ENCODE results near the gene STAC. TPM values are rescaled to one million over a fixed set of nuclear protein-coding genes. Genes with fewer than 3 reads are reported as not detected.

The STAC gene
- total and polyA plus RNA-seq, 7 experiments from 2014 or later = 0.22 TPM; not detected in 6

- no peaks in the 10 kb centered on the region for H3K36me3 Mint-ChIP-seq
- no peaks in the 10 kb centered on the region for H3K27me3 ChIP-seq (ENCODE audit: control insufficient read depth in 2 of 2, insufficient read depth in 2 of 2, low read length in 2 of 2)
- H3K4me3 ChIP-seq (ENCODE audit: low read length) = no peak overlapping the region
- DNase-seq (no peak), ATAC-seq (no peak)
- no peaks in the 10 kb centered on the region for H3K36me3 ChIP-seq (ENCODE audit: control insufficient read depth in 2 of 3, insufficient read depth in 3 of 3, low read length in 3 of 3)
- no peaks in the 10 kb centered on the region for H3K9me3 ChIP-seq (ENCODE audit: control insufficient read depth in 2 of 3, low read length in 3 of 3)
- no peaks in the 10 kb centered on the region for H3K4me1 Mint-ChIP-seq
- no peak overlapping the region for H3K27ac Mint-ChIP-seq
- H3K4me3 Mint-ChIP-seq = no peak overlapping the region
- H3K9me3 Mint-ChIP-seq = peaks cover 0 to 18% (median 2%) of the 10 kb centered on the region in 11 donors
- ChIA-PET POLR2A (no interaction called here), CTCF (no interaction called here)
- peaks cover 0 to 5% (median 0%) of the 10 kb centered on the region in 5 donors for H3K27me3 Mint-ChIP-seq
- no peaks in the 10 kb centered on the region for H3K4me1 ChIP-seq (ENCODE audit: control insufficient read depth in 2 of 2, insufficient read depth in 2 of 2, low read length in 2 of 2)
- intact Hi-C loops (cut with micrococcal nuclease) = no loop called here
- no peak overlapping the region for H3K27ac ChIP-seq (ENCODE audit: low read depth, low read length)
These were observed 125.1 kb downstream of the STAC start for GRCh38 chr3:36505393-36505792.

DNA sequence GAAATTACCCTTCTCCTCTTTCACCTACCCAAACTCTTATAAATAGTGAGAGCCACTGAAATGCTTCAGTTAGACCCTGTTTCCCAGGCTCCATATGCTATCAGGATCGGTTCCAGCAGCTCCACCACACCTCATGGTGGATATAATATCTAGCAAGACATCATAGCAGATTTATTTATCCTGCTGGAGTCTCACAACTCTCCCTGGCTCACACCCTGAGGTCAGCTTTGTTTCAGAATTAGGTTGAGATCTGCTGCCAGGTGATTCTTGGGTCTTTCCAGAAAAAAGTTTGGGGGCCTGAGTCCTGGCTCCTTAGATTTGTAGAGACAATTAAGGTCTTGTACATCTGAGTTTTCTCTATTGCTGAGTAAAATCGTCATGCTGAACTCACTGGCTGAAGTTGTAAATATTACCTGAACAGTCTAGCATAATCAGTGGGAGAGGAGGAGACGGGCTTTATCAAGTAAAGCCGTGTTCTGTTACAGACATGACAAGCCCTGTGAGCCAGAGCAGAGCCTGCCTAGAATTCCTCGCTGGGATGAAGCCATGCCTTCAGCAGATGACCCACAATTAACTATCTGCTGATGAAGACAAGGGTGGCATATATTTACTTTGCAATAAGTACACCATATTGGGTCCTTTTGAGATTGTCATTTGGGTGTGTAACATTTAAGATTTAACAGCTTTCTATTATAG is 131.6 kb downstream of the STAC start:
- Histone ChIP-seq H3K4me3 (ENCODE audit: low read length) (no peak overlapping the region), H3K4me1 (ENCODE audit: control insufficient read depth in 2 of 2, insufficient read depth in 2 of 2, low read length in 2 of 2) (no peaks in the 10 kb centered on the region), H3K27me3 (ENCODE audit: control insufficient read depth in 2 of 2, insufficient read depth in 2 of 2, low read length in 2 of 2) (no peaks in the 10 kb centered on the region), H3K9me3 (ENCODE audit: control insufficient read depth in 2 of 3, low read length in 3 of 3) (no peaks in the 10 kb centered on the region), H3K36me3 (ENCODE audit: control insufficient read depth in 2 of 3, insufficient read depth in 3 of 3, low read length in 3 of 3) (no peaks in the 10 kb centered on the region), H3K27ac (ENCODE audit: low read depth, low read length) (no peak overlapping the region)
- H3K27ac Mint-ChIP-seq = no peak overlapping the region
- peaks cover 0 to 11% (median 2%) of the 10 kb centered on the region in 5 donors for H3K27me3 Mint-ChIP-seq
- DNase-seq (no peak), ATAC-seq (no peak)
- no peak overlapping the region for H3K4me3 Mint-ChIP-seq
- H3K9me3 Mint-ChIP-seq = peaks cover 0 to 28% (median 4%) of the 10 kb centered on the region in 11 donors
- POLR2A ChIA-PET = no interaction called here
- peaks cover 0 to 4% (median 0%) of the 10 kb centered on the region in 5 donors for H3K36me3 Mint-ChIP-seq
- CTCF ChIA-PET = interaction anchor here (0.9 kb wide), 1 partner anchor 192 kb away, joined by 3 read pairs; no protein-coding TSS in a partner anchor
- H3K4me1 Mint-ChIP-seq = no peaks in the 10 kb centered on the region
- intact Hi-C loops (cut with micrococcal nuclease) = no loop called here

GRCh38 chr3:36512555-36512954 is 132.3 kb downstream of the STAC start:
- peaks cover 0 to 4% (median 0%) of the 10 kb centered on the region in 5 donors for H3K36me3 Mint-ChIP-seq
- no peaks in the 10 kb centered on the region for H3K4me1 Mint-ChIP-seq
- H3K4me3 ChIP-seq (ENCODE audit: low read length) = no peak overlapping the region
- DNase-seq = no peak
- no peak overlapping the region for H3K27ac ChIP-seq (ENCODE audit: low read depth, low read length)
- CTCF ChIA-PET = interaction anchor here (0.9 kb wide), 1 partner anchor 192 kb away, joined by 3 read pairs; no protein-coding TSS in a partner anchor
- H3K27me3 ChIP-seq (ENCODE audit: control insufficient read depth in 2 of 2, insufficient read depth in 2 of 2, low read length in 2 of 2) = no peaks in the 10 kb centered on the region
- no peaks in the 10 kb centered on the region for H3K36me3 ChIP-seq (ENCODE audit: control insufficient read depth in 2 of 3, insufficient read depth in 3 of 3, low read length in 3 of 3)
- H3K9me3 Mint-ChIP-seq = peaks cover 0 to 28% (median 4%) of the 10 kb centered on the region in 11 donors
- no peak for ATAC-seq
- no peak overlapping the region for H3K27ac Mint-ChIP-seq
- H3K27me3 Mint-ChIP-seq = peaks cover 0 to 11% (median 2%) of the 10 kb centered on the region in 5 donors
- H3K9me3 ChIP-seq (ENCODE audit: control insufficient read depth in 2 of 3, low read length in 3 of 3) = no peaks in the 10 kb centered on the region
- H3K4me3 Mint-ChIP-seq = no peak overlapping the region
- H3K4me1 ChIP-seq (ENCODE audit: control insufficient read depth in 2 of 2, insufficient read depth in 2 of 2, low read length in 2 of 2) = no peaks in the 10 kb centered on the region
- intact Hi-C loops (cut with micrococcal nuclease) = no loop called here
- POLR2A ChIA-PET = no interaction called here

DNA sequence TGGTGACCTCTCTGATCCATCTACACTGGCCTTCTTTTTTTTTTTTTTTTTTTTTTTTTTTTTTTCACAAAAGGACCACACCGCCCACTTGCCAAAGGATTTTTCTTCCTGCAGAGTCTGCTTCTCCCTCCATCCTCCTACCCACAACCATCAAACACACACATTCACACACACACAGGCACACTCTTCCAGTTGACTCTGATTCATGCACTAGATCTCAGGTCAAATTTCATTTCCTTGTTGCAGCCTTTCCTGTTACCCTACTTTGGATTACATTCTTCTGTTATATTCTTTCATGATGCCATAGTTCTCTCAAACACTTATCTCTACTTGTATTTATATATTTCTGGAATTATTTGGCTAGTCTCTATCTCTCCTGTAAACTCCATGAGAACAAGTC is 133.9 kb downstream of the STAC start:
- Histone ChIP-seq H3K27ac (ENCODE audit: low read depth, low read length) (no peak overlapping the region), H3K9me3 (ENCODE audit: control insufficient read depth in 2 of 3, low read length in 3 of 3) (no peaks in the 10 kb centered on the region), H3K27me3 (ENCODE audit: control insufficient read depth in 2 of 2, insufficient read depth in 2 of 2, low read length in 2 of 2) (no peaks in the 10 kb centered on the region), H3K4me3 (ENCODE audit: low read length) (no peak overlapping the region), H3K36me3 (ENCODE audit: control insufficient read depth in 2 of 3, insufficient read depth in 3 of 3, low read length in 3 of 3) (no peaks in the 10 kb centered on the region), H3K4me1 (ENCODE audit: control insufficient read depth in 2 of 2, insufficient read depth in 2 of 2, low read length in 2 of 2) (no peaks in the 10 kb centered on the region)
- DNase-seq = no peak
- ChIA-PET CTCF (no interaction called here), POLR2A (no interaction called here)
- Mint-ChIP-seq H3K36me3 (peaks cover 0 to 4% (median 0%) of the 10 kb centered on the region in 5 donors), H3K4me1 (no peaks in the 10 kb centered on the region), H3K4me3 (no peak overlapping the region), H3K27ac (no peak overlapping the region), H3K27me3 (peaks cover 0 to 11% (median 2%) of the 10 kb centered on the region in 5 donors), H3K9me3 (peaks cover 0 to 19% (median 1%) of the 10 kb centered on the region in 11 donors)
- intact Hi-C loops (cut with micrococcal nuclease) = no loop called here
- no peak for ATAC-seq

GRCh38 chr3:36519682-36520081 is 139.4 kb downstream of the STAC start:
- no peak for ATAC-seq
- Mint-ChIP-seq H3K4me3 (no peak overlapping the region), H3K4me1 (no peaks in the 10 kb centered on the region), H3K9me3 (peaks cover 0 to 6% (median 0%) of the 10 kb centered on the region in 11 donors), H3K27ac (no peak overlapping the region), H3K36me3 (no peaks in the 10 kb centered on the region), H3K27me3 (peaks cover 0 to 11% (median 0%) of the 10 kb centered on the region in 5 donors)
- H3K4me1 ChIP-seq (ENCODE audit: control insufficient read depth in 2 of 2, insufficient read depth in 2 of 2, low read length in 2 of 2) = no peaks in the 10 kb centered on the region
- no peak for DNase-seq
- no peak overlapping the region for H3K4me3 ChIP-seq (ENCODE audit: low read length)
- intact Hi-C loops (cut with micrococcal nuclease) = no loop called here
- H3K36me3 ChIP-seq (ENCODE audit: control insufficient read depth in 2 of 3, insufficient read depth in 3 of 3, low read length in 3 of 3) = no peaks in the 10 kb centered on the region
- no peaks in the 10 kb centered on the region for H3K27me3 ChIP-seq (ENCODE audit: control insufficient read depth in 2 of 2, insufficient read depth in 2 of 2, low read length in 2 of 2)
- POLR2A ChIA-PET = no interaction called here
- CTCF ChIA-PET = no interaction called here
- no peaks in the 10 kb centered on the region for H3K9me3 ChIP-seq (ENCODE audit: control insufficient read depth in 2 of 3, low read length in 3 of 3)
- no peak overlapping the region for H3K27ac ChIP-seq (ENCODE audit: low read depth, low read length)

DNA sequence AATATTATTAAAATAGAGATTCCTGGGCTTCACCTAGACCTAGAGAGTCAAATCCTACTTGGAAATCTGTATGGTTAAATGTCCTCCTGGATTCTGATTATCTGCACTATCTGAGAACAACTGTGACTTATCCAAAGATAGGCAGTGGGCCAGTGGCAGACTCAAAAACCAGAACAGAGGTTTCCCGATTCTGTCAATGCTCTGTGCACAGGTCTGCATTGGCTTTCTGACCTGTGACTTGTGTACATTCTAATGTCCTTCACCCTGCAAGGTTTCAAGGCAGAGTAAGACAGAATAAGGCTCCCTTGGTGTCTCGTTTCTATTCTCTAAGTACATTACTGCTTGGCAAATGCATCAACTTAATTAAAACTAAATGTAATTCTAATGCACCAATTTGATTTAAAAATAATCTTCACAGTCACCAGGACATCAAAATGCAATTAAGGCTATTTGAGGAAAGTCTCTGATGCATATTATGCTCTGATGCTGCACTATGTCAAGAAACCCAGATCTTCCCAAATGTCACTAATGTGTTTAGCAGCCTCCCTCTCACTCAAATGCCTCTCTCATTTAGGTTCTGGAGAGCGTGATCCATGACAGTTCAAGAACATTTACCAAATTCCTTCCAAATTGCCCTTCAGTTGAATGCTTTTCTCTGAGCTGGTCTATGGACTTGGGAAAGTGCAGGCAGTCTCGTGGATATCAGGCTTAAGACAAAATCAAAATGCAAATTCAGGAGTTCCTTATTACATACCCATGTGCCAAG is 140.1 kb downstream of the STAC start:
- H3K4me1 ChIP-seq (ENCODE audit: control insufficient read depth in 2 of 2, insufficient read depth in 2 of 2, low read length in 2 of 2) = no peaks in the 10 kb centered on the region

More for the DNA sequence above, 140.1 kb downstream of the STAC start:
- no peaks in the 10 kb centered on the region for H3K4me1 Mint-ChIP-seq
- Histone ChIP-seq H3K9me3 (ENCODE audit: control insufficient read depth in 2 of 3, low read length in 3 of 3) (no peaks in the 10 kb centered on the region), H3K27me3 (ENCODE audit: control insufficient read depth in 2 of 2, insufficient read depth in 2 of 2, low read length in 2 of 2) (no peaks in the 10 kb centered on the region), H3K4me3 (ENCODE audit: low read length) (no peak overlapping the region), H3K36me3 (ENCODE audit: control insufficient read depth in 2 of 3, insufficient read depth in 3 of 3, low read length in 3 of 3) (no peaks in the 10 kb centered on the region), H3K27ac (ENCODE audit: low read depth, low read length) (no peak overlapping the region)
- ATAC-seq (no peak), DNase-seq (no peak)
- ChIA-PET CTCF (no interaction called here), POLR2A (no interaction called here)
- intact Hi-C loops (cut with micrococcal nuclease) = no loop called here
- H3K27ac Mint-ChIP-seq = no peak overlapping the region
- peaks cover 0 to 11% (median 0%) of the 10 kb centered on the region in 5 donors for H3K27me3 Mint-ChIP-seq
- peaks cover 0 to 2% (median 0%) of the 10 kb centered on the region in 11 donors for H3K9me3 Mint-ChIP-seq
- no peaks in the 10 kb centered on the region for H3K36me3 Mint-ChIP-seq
- no peak overlapping the region for H3K4me3 Mint-ChIP-seq
